Measurements from ENCODE around the gene ESYT1.

ESYT1 gene

DNA sequence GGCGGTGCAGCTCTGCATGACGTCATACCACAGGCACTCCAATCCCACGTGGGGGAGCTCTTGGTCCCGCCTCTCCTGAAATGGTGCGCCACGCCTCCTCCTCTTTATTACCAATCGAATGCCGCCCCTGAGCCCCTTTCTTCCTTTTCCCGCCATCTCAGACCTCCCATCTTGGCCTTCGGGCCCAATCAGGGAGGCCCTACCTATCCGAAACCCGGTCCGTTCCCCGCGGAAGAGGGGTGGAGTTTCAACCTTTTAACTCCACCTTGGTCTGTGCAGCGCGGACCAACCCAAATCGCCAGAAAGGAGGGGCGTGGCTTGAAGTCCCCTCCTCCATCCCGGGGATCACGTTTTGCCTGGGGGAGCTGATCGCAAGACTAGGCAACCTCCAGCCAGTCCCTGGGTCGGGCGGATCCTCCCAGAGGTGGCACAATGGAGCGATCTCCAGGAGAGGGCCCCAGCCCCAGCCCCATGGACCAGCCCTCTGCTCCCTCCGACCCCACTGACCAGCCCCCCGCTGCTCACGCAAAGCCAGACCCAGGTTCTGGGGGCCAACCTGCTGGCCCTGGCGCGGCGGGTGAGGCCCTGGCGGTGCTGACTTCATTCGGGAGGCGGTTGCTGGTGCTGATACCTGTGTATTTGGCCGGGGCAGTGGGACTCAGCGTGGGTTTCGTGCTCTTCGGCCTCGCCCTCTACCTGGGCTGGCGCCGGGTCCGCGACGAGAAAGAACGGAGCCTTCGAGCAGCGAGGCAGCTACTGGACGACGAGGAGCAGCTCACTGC is at the start of gene ESYT1:
ESYT1 (plus strand) TSS at position 380 of the 782 bp plus-strand sequence; CDS start at position 433, 53 bp downstream.
- DNase-seq, result peak; percentile 97

- DNase-seq, result no peak
Observed at GRCh38 chr12:56078427-56078826, 49.6 kb upstream of the ESYT1 start.

GRCh38 chr12:56078931-56079722 is 48.9 kb upstream of the ESYT1 start:
- DNase-seq, result peak; percentile 44

- DNase-seq, result no peak
Observed at GRCh38 chr12:56079723-56080555, 48.1 kb upstream of the ESYT1 start, which contains the start of gene ERBB3. TSS of gene ERBB3 (plus strand) at chr12:56080165. CDS start at chr12:56080301, 136 bp downstream.

- DNase-seq, result no peak
Observed at GRCh38 chr12:56080556-56081138, 47.4 kb upstream of the ESYT1 start.

DNA sequence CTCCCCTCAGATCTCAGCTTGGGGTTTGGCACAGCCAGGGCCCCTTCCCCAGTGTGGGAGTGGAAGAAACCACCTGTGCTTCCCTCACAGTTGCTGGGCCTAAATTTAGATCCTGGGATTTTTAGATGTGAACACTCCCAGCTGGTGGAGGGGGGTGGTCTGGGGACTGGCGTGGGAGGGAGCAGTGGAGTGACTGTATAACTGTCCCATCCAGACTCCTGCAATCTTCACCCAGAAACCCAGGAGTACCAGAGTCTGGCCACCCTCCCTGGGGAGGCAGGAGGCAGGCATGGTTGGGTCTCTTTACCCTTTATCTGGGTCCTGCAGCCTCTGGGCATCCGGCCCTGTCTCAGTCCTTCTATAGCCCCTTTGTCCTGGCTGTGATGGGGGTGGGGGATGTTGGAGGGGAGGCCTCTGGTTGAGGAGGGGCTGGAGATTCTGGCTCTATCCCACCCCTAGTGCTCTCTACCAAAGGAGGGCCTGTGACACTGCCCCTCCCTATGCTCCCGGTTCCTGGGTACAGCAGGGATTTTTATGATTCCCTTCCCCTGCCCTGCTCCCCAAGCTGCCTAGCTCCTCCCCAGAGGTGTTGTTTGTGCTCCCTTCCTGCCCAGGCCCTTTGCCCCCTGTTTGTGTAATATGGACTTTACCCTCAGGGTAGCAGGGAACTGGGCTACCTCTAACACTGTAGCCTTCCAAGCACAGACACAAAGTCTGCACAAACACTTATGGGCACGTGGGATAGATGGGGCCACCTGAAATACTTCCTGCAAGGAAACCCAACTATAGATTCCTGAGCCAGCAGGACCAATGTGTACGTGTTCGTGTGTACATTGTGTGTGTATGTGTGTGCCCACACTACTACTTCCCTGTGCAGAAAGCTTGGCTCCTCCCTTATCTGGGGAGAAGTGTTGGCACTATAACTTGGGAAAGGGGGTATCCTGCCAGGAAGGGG is 46.4 kb upstream of the ESYT1 start:
- no peak for DNase-seq

GRCh38 chr12:56082382-56082781 is 45.7 kb upstream of the ESYT1 start:
- no peak for DNase-seq

GRCh38 chr12:56082967-56083366 is 45.1 kb upstream of the ESYT1 start:
- DNase-seq, result no peak

DNA sequence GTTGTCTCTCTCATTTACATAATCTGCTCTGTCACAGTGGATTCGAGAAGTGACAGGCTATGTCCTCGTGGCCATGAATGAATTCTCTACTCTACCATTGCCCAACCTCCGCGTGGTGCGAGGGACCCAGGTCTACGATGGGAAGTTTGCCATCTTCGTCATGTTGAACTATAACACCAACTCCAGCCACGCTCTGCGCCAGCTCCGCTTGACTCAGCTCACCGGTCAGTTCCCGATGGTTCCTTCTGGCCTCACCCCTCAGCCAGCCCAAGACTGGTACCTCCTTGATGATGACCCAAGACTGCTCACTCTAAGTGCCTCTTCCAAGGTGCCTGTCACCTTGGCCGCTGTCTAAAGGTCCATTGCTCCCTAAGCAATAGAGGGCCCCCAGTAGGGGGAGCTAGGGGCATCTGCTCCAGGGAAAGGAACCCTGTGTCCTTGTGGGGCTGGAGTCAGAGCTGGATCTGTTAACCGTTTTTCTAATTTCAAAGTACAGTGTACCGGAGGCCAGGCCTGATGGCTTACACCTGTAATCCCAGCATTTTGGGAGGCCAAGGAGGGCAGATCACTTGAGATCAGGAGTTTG is 43.0 kb upstream of the ESYT1 start:
- no peak for DNase-seq

GRCh38 chr12:56086096-56086495 is 42.0 kb upstream of the ESYT1 start:
- DNase-seq, result no peak

DNA sequence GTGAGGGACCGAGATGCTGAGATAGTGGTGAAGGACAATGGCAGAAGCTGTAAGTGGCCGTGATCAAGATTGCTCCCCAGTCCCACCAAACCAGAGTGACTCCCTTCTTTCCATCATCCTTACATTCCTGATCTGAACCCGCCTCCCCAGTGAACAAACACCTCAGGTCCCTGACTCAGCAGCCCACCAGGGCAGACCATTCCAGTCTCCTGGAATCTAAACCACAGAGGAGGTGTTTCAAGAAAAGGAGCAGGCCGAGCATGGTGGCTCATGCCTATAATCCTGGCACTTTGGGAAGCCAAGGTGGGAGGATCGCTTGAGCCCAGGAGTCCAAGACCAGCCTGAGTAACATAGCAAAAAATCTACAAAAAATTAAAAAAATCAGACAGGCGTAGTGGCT is 41.5 kb upstream of the ESYT1 start:
- no peak for DNase-seq

GRCh38 chr12:56087220-56087619 is 40.8 kb upstream of the ESYT1 start:
- no peak for DNase-seq

DNA sequence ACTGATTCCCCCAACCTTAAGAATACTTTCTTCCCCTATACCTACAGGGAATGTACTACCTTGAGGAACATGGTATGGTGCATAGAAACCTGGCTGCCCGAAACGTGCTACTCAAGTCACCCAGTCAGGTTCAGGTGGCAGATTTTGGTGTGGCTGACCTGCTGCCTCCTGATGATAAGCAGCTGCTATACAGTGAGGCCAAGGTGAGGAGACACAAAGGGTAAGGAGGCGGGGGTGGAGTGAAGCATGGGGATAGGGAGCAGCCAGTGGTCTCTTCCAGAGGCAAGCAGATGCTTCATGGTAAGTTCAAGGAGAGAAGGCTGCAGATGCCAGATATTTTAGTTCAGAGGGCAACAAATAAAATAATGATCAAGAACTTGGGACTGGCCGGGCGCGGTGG is 30.3 kb upstream of the ESYT1 start:
- DNase-seq, result no peak

DNA sequence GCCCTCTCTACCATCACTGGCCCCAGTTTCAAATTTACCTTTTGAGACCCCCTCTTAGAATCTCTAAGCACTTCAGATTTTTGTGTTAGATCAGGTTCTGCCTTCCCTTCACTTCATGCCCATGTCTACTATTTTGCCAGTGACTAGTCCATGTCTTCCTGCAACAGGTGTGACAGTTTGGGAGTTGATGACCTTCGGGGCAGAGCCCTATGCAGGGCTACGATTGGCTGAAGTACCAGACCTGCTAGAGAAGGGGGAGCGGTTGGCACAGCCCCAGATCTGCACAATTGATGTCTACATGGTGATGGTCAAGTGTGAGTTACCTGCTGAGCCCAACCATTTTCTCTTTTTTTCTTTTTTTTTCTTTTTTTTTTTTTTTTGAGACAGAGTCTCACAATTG is 29.5 kb upstream of the ESYT1 start:
- no peak for DNase-seq

DNA sequence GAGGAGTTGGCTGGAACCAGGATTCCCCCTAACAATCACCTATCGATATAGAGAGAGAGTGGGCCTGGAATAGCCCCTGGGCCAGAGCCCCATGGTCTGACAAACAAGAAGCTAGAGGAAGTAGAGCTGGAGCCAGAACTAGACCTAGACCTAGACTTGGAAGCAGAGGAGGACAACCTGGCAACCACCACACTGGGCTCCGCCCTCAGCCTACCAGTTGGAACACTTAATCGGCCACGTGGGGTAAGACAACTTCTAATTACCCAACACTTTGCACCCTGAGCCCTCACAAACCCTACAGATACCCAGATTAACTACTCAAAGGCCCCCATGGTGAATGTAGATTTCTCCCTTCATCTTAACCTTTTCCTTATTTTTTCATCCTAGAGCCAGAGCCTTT is 28.3 kb upstream of the ESYT1 start:
- no peak for DNase-seq

DNA sequence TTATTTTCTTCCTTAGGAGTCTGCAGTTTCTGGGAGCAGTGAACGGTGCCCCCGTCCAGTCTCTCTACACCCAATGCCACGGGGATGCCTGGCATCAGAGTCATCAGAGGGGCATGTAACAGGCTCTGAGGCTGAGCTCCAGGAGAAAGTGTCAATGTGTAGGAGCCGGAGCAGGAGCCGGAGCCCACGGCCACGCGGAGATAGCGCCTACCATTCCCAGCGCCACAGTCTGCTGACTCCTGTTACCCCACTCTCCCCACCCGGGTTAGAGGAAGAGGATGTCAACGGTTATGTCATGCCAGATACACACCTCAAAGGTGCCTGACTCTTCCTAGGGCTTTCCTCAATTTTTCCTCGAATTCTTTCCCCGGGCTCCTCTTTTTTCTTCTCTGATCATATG is 27.0 kb upstream of the ESYT1 start:
- DNase-seq, result no peak

- DNase-seq, result no peak
Observed at GRCh38 chr12:56102683-56103065, 25.4 kb upstream of the ESYT1 start.

DNA sequence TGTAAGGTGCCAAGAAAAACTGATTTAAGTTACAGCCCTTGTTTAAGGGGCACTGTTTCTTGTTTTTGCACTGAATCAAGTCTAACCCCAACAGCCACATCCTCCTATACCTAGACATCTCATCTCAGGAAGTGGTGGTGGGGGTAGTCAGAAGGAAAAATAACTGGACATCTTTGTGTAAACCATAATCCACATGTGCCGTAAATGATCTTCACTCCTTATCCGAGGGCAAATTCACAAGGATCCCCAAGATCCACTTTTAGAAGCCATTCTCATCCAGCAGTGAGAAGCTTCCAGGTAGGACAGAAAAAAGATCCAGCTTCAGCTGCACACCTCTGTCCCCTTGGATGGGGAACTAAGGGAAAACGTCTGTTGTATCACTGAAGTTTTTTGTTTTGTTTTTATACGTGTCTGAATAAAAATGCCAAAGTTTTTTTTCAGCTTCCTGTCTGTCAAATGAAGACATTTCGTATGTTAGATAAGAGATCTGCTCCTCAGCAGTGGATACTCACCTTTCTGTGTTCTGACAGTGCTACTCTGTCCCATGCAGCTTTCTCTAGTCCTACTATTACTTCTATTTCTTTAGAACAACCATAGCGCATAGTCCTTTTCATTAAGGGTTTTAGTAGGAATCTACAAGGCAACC is 24.9 kb upstream of the ESYT1 start:
- DNase-seq, result no peak

DNA sequence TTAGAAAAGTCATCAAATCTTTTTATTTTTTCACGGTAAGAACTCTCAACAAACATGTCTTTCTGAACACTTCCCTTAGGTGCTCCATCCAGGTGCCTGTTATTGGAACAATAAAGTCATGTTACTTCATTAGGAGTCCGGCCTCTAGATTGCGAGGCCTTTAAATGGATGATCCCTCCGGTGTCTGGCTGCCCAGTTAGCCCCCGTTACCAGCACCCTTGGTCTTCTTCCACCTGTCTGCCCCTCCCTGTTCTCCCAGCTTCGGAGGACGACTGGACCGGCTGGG is 24.3 kb upstream of the ESYT1 start:
- DNase-seq, result no peak

DNA sequence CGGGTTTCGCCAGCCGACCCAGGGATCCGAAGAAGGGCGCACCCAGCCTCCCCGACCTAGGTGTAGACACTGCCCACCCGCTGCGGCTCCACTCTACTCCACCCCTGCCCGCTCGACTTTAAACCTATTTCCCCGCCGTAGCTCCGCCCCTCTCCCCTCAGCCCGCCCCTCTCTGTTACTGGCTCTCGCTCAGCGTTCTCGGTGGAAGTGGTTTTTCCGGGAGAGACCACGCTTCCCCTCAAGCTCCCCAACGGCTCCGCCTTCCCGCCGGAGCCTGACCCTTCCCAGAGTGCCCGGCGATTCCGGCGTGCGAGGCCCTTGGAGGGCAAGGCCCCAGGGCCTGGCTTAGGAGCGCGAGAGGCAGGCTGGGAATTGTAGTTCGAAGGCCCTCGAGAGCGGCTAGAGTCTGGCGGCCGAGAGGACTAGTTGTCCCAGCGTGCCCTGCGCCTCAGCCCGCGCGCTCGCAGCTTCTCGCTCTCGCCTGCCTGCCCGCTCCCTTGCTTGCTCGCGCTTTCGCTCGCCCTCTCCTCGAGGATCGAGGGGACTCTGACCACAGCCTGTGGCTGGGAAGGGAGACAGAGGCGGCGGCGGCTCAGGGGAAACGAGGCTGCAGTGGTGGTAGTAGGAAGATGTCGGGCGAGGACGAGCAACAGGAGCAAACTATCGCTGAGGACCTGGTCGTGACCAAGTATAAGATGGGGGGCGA is 23.8 kb upstream of the ESYT1 start, which contains the start of gene PA2G4:
PA2G4 (plus strand) TSS at position 451 of the 706 bp plus-strand sequence; CDS start at position 630, 179 bp downstream.
- DNase-seq, result peak; percentile 90
